SK-N-SH (cell line): ENCODE measurements around the gene CBLB. TPM values are rescaled to one million over a fixed set of nuclear protein-coding genes. Genes with fewer than 3 reads are reported as not detected.

Experiments used
- CTCF ChIA-PET: fragments of 300-600, 350-600 bp; formaldehyde crosslinking; extraction: SDS; loops from one replicate; lab custom pipeline; 2021; lab: Yijun Ruan, JAX
- POLR2A ChIA-PET: fragments of 350-600 bp; sonication (Branson Sonifier 250); formaldehyde crosslinking; extraction: SDS; loops from one replicate; lab custom pipeline; 2020; ENCODE audit warnings: antibody characterized with exemption, inconsistent platforms; lab: Yijun Ruan, JAX
- DNase-seq: peaks from one replicate; pipeline ENCODE4 v3.0.0; 2012
- H2AFZ ChIP-seq: fragments of 200-600 bp; sonication (generic); 2 replicates; pipeline ENCODE4 v1.8.1; 2016; ENCODE audit warnings: antibody characterized with exemption, mild to moderate bottlenecking, low read depth
- H3F3A ChIP-seq: fragments of 200-600 bp; sonication (generic); replicated peaks from 2 replicates; pipeline ENCODE3; 2016; ENCODE audit warnings: antibody characterized with exemption, mild to moderate bottlenecking; ENCODE audit not compliant: insufficient read depth
- H3K27ac ChIP-seq, 2 experiments: fragments of 200-500 bp in 1 of 2; fragments of 200-600 bp in 1 of 2; sonication (Bioruptor generic) in 1 of 2; sonication (generic), shearing (Covaris generic) in 1 of 2; 2 replicates each; pipeline versions ENCODE4 v1.5.1 to v1.6.1; 2014 to 2016; ENCODE audit warnings: low read depth in 2 of 2, inconsistent platforms in 1 of 2, low read length in 1 of 2, mild to moderate bottlenecking in 1 of 2, mixed read lengths in 1 of 2
- H3K27me3 ChIP-seq: fragments of 200-600 bp; sonication (generic), shearing (Covaris generic); 2 replicates; pipeline ENCODE4 v1.6.1; 2016; ENCODE audit warnings: mixed run types; ENCODE audit not compliant: insufficient read depth
- H3K36me3 ChIP-seq, 2 experiments: fragments of 200-500 bp in 1 of 2; fragments of 200-600 bp in 1 of 2; sonication (Bioruptor generic) in 1 of 2; sonication (generic) in 1 of 2; replicated peaks in 1 of 2; 2 replicates each; pipeline versions ENCODE3 to v1.5.1; 2014 to 2016; ENCODE audit warnings: low read length in 1 of 2, mild to moderate bottlenecking in 1 of 2; ENCODE audit not compliant: insufficient read depth in 2 of 2, control insufficient read depth in 1 of 2
- H3K4me1 ChIP-seq, 2 experiments: fragments of 200-500 bp in 1 of 2; fragments of 200-600 bp in 1 of 2; sonication (Bioruptor generic) in 1 of 2; sonication (generic), shearing (Covaris generic) in 1 of 2; 2 replicates each; pipeline versions ENCODE4 v1.5.1 to v1.6.1; 2014 to 2016; ENCODE audit warnings: low read depth in 1 of 2, low read length in 1 of 2, mixed run types in 1 of 2; ENCODE audit not compliant: insufficient read depth in 2 of 2, control insufficient read depth in 1 of 2
- H3K4me2 ChIP-seq: fragments of 200-600 bp; sonication (generic), shearing (Covaris generic); 2 replicates; pipeline ENCODE4 v1.6.1; 2017; ENCODE audit warnings: mixed run types
- H3K4me3 ChIP-seq, 2 experiments: fragments of 200-500 bp in 1 of 2; fragments of 200-600 bp in 1 of 2; sonication (Bioruptor generic) in 1 of 2; sonication (generic), shearing (Covaris generic) in 1 of 2; 2 replicates each; pipeline versions ENCODE4 v1.5.1 to v1.8.1; 2014 to 2016; ENCODE audit warnings: low read depth in 2 of 2, inconsistent platforms in 1 of 2, low read length in 1 of 2, mild to moderate bottlenecking in 1 of 2, mixed read lengths in 1 of 2, moderate library complexity in 1 of 2
- H3K79me2 ChIP-seq: fragments of 200-600 bp; sonication (generic); 2 replicates; pipeline ENCODE4 v1.8.1; 2017; ENCODE audit warnings: mild to moderate bottlenecking; ENCODE audit not compliant: insufficient read depth
- H3K9ac ChIP-seq: fragments of 200-600 bp; sonication (generic); 2 replicates; pipeline ENCODE4 v1.6.1; 2017; ENCODE audit warnings: mixed run types
- H3K9me2 ChIP-seq: fragments of 200-600 bp; sonication (generic); 2 replicates; pipeline ENCODE4 v1.6.1; 2017; ENCODE audit warnings: mixed run types
- H3K9me3 ChIP-seq: fragments of 200-600 bp; sonication (generic); 2 replicates; pipeline ENCODE4 v1.6.1; 2017; ENCODE audit warnings: mixed run types, mild to moderate bottlenecking, moderate library complexity
- H4K20me1 ChIP-seq: fragments of 200-600 bp; sonication (generic); 2 replicates; pipeline ENCODE4 v1.6.1; 2017; ENCODE audit warnings: mild to moderate bottlenecking, mixed run types; ENCODE audit not compliant: insufficient read depth
- ELF1 ChIP-seq: IDR thresholded peaks from 2 replicates; pipeline ENCODE4 v1.4.0; 2012
- FOSL2 ChIP-seq: IDR thresholded peaks from 2 replicates; pipeline ENCODE4 v1.4.0; 2012; ENCODE audit warnings: low read depth, mild to moderate bottlenecking, moderate library complexity, borderline replicate concordance
- FOXJ3 ChIP-seq: sonication (generic); formaldehyde crosslinking; IDR thresholded peaks from 2 replicates; pipeline ENCODE4 v1.5.1; 2020; ENCODE audit warnings: mild to moderate bottlenecking, missing genetic modification reagents
- GABPA ChIP-seq: IDR thresholded peaks from 2 replicates; pipeline ENCODE4 v1.4.0; 2012; ENCODE audit warnings: low read depth, mild to moderate bottlenecking
- GATA2 ChIP-seq: sonication (generic); formaldehyde crosslinking; IDR thresholded peaks from 2 replicates; pipeline ENCODE4 v1.5.0; 2020; ENCODE audit warnings: mild to moderate bottlenecking, missing genetic modification reagents
- JUND ChIP-seq: IDR thresholded peaks from 2 replicates; pipeline ENCODE4 v1.4.0; 2012
- MAX ChIP-seq: IDR thresholded peaks from 2 replicates; pipeline ENCODE4 v1.4.0; 2012; ENCODE audit warnings: low read depth
- MEF2A ChIP-seq: IDR thresholded peaks from 2 replicates; pipeline ENCODE4 v1.4.0; 2012; ENCODE audit warnings: low read depth, borderline replicate concordance
- NFIC ChIP-seq: IDR thresholded peaks from 2 replicates; pipeline ENCODE4 v1.4.0; 2012; ENCODE audit warnings: borderline replicate concordance
- NRF1 ChIP-seq: IDR thresholded peaks from 2 replicates; pipeline ENCODE4 v1.6.1; 2012; ENCODE audit warnings: low read depth, mild to moderate bottlenecking, low read length
- PBX3 ChIP-seq: IDR thresholded peaks from 2 replicates; pipeline ENCODE4; 2012
- POLR2AphosphoS5 ChIP-seq: IDR thresholded peaks from 2 replicates; pipeline ENCODE4 v1.6.1; 2012; ENCODE audit warnings: low read depth, low read length
- RAD21 ChIP-seq: IDR thresholded peaks from 2 replicates; pipeline ENCODE4 v1.6.1; 2012; ENCODE audit warnings: mild to moderate bottlenecking, low read length
- REST ChIP-seq: IDR thresholded peaks from 2 replicates; pipeline ENCODE4 v1.6.1; 2012; ENCODE audit warnings: mild to moderate bottlenecking, low read depth, low read length, moderate library complexity
- RFX5 ChIP-seq: IDR thresholded peaks from 2 replicates; pipeline ENCODE4 v1.6.1; 2012; ENCODE audit warnings: mild to moderate bottlenecking, improper control_type of control experiment, low read length
- RXRA ChIP-seq: IDR thresholded peaks from 2 replicates; pipeline ENCODE4 v1.4.0; 2012; ENCODE audit warnings: low read depth, mild to moderate bottlenecking, borderline replicate concordance
- TEAD4 ChIP-seq: IDR thresholded peaks from 2 replicates; pipeline ENCODE4 v1.4.0; 2012; ENCODE audit warnings: mild to moderate bottlenecking, borderline replicate concordance; ENCODE audit not compliant: insufficient read depth
- YY1 ChIP-seq: IDR thresholded peaks from 2 replicates; pipeline ENCODE4 v1.4.0; 2012; ENCODE audit warnings: low read depth, mild to moderate bottlenecking
- WGBS: methylation state at CpG from one replicate; pipeline ENCODE4 v1.1.6; 2017; ENCODE audit warnings: low lambda C conversion rate; 5-methylcytosine and 5-hydroxymethylcytosine counted together
- polyA plus RNA-seq, 3 experiments: library from polyadenylated mRNA; depleted of rRNA; stranded (reverse); fragments of >200 nt; gene quantifications; 2 replicates each; pipeline ENCODE4 v1.2.3, GENCODE V29; 2012

CBLB gene
- polyA plus RNA-seq, 1 of the 3 experiments (the other 2 are of a cell fraction): 4.4 TPM

- WGBS: 90% methylated on average over 1 of the region's 1 CpG
- TF ChIP-seq MAX (no peak), REST (no peak), POLR2AphosphoS5 (no peak), GATA2 (CRISPR knock-in tag) (no peak), RAD21 (no peak), NRF1 (no peak), PBX3 (no peak), FOSL2 (no peak), TEAD4 (no peak)
- TF ChIP-seq, all 33 proteins: peak for 0
- Histone ChIP-seq H3K9me3 (no peaks in the 10 kb centered on the region), H3K4me2 (no peak overlapping the region), H3K4me3 (no peak overlapping the region), H3K79me2 (no peaks in the 10 kb centered on the region), H3K27ac (peak overlapping the region; percentile 43 to 58; a peak in 3 of 4 replicates), H4K20me1 (no peaks in the 10 kb centered on the region; the same call in 1 of the 2 replicates), H3K9me2 (no peaks in the 10 kb centered on the region), H3K9ac (no peak overlapping the region), H3F3A (peaks cover 7% of the 10 kb centered on the region), H3K27me3 (no peaks in the 10 kb centered on the region), H2AFZ (no peak overlapping the region), H3K36me3 (peaks cover 8 to 34% of the 10 kb centered on the region in 2 experiments), H3K4me1 (peaks cover 4 to 12% of the 10 kb centered on the region in 2 experiments; a peak in 3 of 4 replicates)
- no peak for DNase-seq
- CTCF ChIA-PET: no interaction called here
- POLR2A ChIA-PET: no interaction called here
Measured at GRCh38 chr3:105747696-105748095, 121.1 kb downstream of the CBLB start.

- 20% methylated on average over 3 of the region's 3 CpGs for WGBS
- Histone ChIP-seq H3K36me3 (peaks cover 8 to 38% of the 10 kb centered on the region in 2 experiments), H3K9ac (no peak overlapping the region), H3K9me3 (no peaks in the 10 kb centered on the region), H3K27me3 (no peaks in the 10 kb centered on the region), H3K4me2 (no peak overlapping the region; the same call in 1 of the 2 replicates), H3K9me2 (no peaks in the 10 kb centered on the region), H4K20me1 (no peaks in the 10 kb centered on the region), H2AFZ (no peak overlapping the region), H3K79me2 (no peaks in the 10 kb centered on the region), H3F3A (peaks cover 7% of the 10 kb centered on the region), H3K4me1 (peaks cover 0 to 12% of the 10 kb centered on the region in 2 experiments; a peak in 3 of 4 replicates), H3K27ac (peak overlapping the region; percentile 43 to 58), H3K4me3 (no peak overlapping the region)
- TF ChIP-seq NRF1 (no peak), RFX5 (no peak), ELF1 (no peak), PBX3 (peak; percentile 66), GABPA (no peak), YY1 (no peak), FOSL2 (peak; percentile 70; the same call in 1 of the 2 replicates), RXRA (no peak), FOXJ3 (no peak), JUND (peak; percentile 66), NFIC (peak; percentile 34; the same call in 1 of the 2 replicates), MEF2A (0 out of 2 replicates have a peak, but pooled peaks have one; percentile 4)
- POLR2A ChIA-PET: no interaction called here
- CTCF ChIA-PET: no interaction called here
- DNase-seq: no peak
Measured at GRCh38 chr3:105747060-105747541, 121.7 kb downstream of the CBLB start.
